Measurements from ENCODE around the gene LDLRAD2.

DNA sequence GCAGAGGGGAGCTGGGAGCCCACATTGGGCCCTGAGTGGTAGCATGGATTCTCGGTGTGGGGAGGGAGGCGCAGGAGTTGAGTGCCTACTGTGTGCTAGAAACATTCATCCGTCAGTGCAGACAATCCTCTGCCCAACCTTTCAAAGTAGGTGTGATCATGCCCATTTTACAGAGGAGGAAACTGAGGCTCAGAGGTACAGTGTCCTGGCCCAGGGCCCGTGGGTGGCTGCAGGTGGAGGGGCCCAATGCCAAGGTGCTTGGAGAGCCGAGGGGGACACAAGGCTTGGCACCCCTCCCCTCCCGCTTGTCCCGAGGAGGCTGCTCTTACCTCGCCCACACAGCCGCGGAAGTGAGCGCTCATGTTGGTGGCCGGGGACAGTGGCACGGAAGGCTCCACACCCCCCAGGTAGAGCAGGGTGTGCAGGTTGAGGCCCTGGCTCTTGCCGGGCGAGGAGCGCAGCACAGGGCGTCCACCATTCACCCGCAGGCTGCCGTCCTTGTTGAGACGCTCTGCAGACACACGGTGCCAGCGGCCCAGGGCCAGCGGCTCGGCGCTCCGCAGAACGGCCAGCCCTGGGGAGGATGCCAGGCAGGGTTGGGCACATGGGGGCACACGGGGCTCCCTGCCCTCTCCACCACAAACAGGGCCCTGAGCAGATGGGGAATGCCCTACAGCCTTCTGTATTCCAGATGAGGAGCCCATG lies 16.6 kb downstream of the LDLRAD2 start:
- TF ChIP-seq, protein P1, sequence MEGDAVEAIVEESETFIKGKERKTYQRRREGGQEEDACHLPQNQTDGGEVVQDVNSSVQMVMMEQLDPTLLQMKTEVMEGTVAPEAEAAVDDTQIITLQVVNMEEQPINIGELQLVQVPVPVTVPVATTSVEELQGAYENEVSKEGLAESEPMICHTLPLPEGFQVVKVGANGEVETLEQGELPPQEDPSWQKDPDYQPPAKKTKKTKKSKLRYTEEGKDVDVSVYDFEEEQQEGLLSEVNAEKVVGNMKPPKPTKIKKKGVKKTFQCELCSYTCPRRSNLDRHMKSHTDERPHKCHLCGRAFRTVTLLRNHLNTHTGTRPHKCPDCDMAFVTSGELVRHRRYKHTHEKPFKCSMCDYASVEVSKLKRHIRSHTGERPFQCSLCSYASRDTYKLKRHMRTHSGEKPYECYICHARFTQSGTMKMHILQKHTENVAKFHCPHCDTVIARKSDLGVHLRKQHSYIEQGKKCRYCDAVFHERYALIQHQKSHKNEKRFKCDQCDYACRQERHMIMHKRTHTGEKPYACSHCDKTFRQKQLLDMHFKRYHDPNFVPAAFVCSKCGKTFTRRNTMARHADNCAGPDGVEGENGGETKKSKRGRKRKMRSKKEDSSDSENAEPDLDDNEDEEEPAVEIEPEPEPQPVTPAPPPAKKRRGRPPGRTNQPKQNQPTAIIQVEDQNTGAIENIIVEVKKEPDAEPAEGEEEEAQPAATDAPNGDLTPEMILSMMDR (IDR thresholded peaks at IDR 0.05; ENCODE audit: insufficient read depth, low read depth, low read length), result no peak
- TF ChIP-seq EZH2 (IDR thresholded peaks at IDR 0.05; ENCODE audit: insufficient read depth, low read length), result no peak
